Measurements from ENCODE around the gene PIGN. TPM values are rescaled to one million over a fixed set of nuclear protein-coding genes. Genes with fewer than 3 reads are reported as not detected.

The PIGN gene
- total RNA-seq, 4 donors from 2014 or later: 34.2 to 84.9 (median 40.7) TPM

- H3K27ac ChIP-seq: no peak overlapping the region
- no peaks in the 10 kb centered on the region for H3K36me3 ChIP-seq
- TF ChIP-seq, protein P1, sequence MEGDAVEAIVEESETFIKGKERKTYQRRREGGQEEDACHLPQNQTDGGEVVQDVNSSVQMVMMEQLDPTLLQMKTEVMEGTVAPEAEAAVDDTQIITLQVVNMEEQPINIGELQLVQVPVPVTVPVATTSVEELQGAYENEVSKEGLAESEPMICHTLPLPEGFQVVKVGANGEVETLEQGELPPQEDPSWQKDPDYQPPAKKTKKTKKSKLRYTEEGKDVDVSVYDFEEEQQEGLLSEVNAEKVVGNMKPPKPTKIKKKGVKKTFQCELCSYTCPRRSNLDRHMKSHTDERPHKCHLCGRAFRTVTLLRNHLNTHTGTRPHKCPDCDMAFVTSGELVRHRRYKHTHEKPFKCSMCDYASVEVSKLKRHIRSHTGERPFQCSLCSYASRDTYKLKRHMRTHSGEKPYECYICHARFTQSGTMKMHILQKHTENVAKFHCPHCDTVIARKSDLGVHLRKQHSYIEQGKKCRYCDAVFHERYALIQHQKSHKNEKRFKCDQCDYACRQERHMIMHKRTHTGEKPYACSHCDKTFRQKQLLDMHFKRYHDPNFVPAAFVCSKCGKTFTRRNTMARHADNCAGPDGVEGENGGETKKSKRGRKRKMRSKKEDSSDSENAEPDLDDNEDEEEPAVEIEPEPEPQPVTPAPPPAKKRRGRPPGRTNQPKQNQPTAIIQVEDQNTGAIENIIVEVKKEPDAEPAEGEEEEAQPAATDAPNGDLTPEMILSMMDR (IDR thresholded peaks at IDR 0.05): no peak
- TF ChIP-seq POLR2A (IDR thresholded peaks at IDR 0.05): no peak
- H3K4me1 ChIP-seq: no peaks in the 10 kb centered on the region
- no peaks in the 10 kb centered on the region for H3K27me3 ChIP-seq
- no peak for DNase-seq
- no peak overlapping the region for H3K4me3 ChIP-seq (replicated peaks in 1 of 3)
- no peaks in the 10 kb centered on the region for H3K9me3 ChIP-seq
- intact Hi-C loops (cut with DNase I): no loop called here
Measured at GRCh38 chr18:62001396-62001795, 185.5 kb downstream of the PIGN start.

DNA sequence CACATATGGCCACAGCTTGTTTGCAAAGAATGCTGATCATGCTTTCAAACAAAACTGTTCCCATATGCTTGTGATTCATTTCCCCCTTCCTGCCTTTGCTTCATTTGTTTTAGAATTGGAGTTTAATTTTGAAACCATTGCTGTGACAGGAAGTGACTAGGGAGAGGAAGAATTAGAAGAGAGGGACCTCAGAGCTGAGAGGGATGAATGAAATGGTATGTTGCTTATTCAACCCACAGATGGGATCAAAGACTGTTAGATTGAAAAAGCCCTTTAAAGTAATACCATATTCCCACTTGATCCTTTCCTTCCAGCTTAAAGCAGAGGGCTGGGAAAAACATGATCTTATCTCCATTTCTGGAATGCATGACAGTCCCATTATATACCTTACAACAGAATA lies 187.9 kb downstream of the PIGN start:
- Histone ChIP-seq H3K36me3 (no peaks in the 10 kb centered on the region), H3K4me3 (replicated peaks in 1 of 3) (no peak overlapping the region), H3K4me1 (no peaks in the 10 kb centered on the region), H3K27me3 (no peaks in the 10 kb centered on the region), H3K27ac (no peak overlapping the region), H3K9me3 (no peaks in the 10 kb centered on the region)
- DNase-seq: no peak
- intact Hi-C loops (cut with DNase I): no loop called here
- TF ChIP-seq, protein P1 (IDR thresholded peaks at IDR 0.05): no peak
- no peak for TF ChIP-seq POLR2A (IDR thresholded peaks at IDR 0.05)

GRCh38 chr18:61998335-61998734 lies 188.5 kb downstream of the PIGN start:
- WGBS, 2 donors: 91 to 96% methylated on average over 7 of the region's 7 CpGs
- H3K4me3 ChIP-seq (replicated peaks in 1 of 3): no peak overlapping the region
- no peak for DNase-seq
- intact Hi-C loops (cut with DNase I): no loop called here
- H3K4me1 ChIP-seq: no peaks in the 10 kb centered on the region
- H3K36me3 ChIP-seq: no peaks in the 10 kb centered on the region
- TF ChIP-seq, protein P1 (IDR thresholded peaks at IDR 0.05): no peak
- TF ChIP-seq POLR2A (IDR thresholded peaks at IDR 0.05): no peak
- H3K27ac ChIP-seq: no peak overlapping the region
- H3K9me3 ChIP-seq: no peaks in the 10 kb centered on the region
- no peaks in the 10 kb centered on the region for H3K27me3 ChIP-seq

DNA sequence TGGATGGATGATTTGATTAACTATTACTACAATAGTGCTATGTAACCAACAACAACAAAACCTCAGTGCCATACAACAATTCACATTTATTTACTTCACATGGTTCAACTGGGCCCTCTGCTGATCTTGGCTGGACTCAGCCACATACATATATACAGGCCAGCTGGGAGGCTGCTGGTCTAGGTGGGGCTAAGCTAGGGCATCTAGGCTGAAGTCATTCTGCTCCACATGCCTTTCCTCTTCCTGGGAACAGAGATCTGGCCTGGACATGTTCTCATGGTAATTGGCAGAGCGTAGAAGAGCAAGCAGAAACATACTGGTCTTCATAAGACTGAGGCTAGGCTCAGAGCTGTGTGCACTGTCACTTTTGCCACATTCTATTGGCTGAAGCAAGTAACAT lies 191.2 kb downstream of the PIGN start:
- no peaks in the 10 kb centered on the region for H3K36me3 ChIP-seq
- intact Hi-C loops (cut with DNase I): no loop called here
- H3K27me3 ChIP-seq: no peaks in the 10 kb centered on the region
- TF ChIP-seq, protein P1 (IDR thresholded peaks at IDR 0.05): no peak
- no peak for TF ChIP-seq POLR2A (IDR thresholded peaks at IDR 0.05)
- H3K27ac ChIP-seq: no peak overlapping the region
- WGBS, 2 donors: 95 to 100% methylated on average over 1 of the region's 1 CpG
- H3K9me3 ChIP-seq: no peaks in the 10 kb centered on the region
- peaks cover 0 to 4% of the 10 kb centered on the region in 2 donors for H3K4me1 ChIP-seq
- DNase-seq: no peak
- H3K4me3 ChIP-seq (replicated peaks in 1 of 3): no peak overlapping the region

DNA sequence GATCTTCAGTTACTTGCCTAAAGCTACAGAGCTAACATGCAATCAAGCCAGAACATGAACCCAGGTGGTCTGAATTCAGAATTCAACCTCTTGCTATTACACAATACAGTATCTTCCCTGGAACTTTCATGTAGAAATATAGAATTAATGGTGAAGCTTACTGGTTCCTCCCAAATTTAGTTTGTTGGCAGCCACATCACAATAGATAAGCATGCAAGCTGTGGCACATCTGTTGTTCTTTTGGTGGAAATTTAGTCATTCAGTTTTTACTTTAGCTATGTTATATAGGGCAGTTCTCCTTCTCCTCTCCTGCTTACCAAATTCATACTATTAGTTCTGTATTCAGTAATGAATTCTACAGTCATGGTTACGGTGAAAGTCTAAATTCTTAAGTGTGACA lies 193.0 kb downstream of the PIGN start:
- Histone ChIP-seq H3K36me3 (no peaks in the 10 kb centered on the region), H3K9me3 (no peaks in the 10 kb centered on the region), H3K4me1 (peaks cover 0 to 4% of the 10 kb centered on the region in 2 donors), H3K27me3 (no peaks in the 10 kb centered on the region), H3K4me3 (replicated peaks in 1 of 3) (no peak overlapping the region), H3K27ac (no peak overlapping the region)
- WGBS, 2 donors: 91 to 98% methylated on average over 1 of the region's 1 CpG
- no peak for DNase-seq
- TF ChIP-seq, protein P1 (IDR thresholded peaks at IDR 0.05): no peak
- no peak for TF ChIP-seq POLR2A (IDR thresholded peaks at IDR 0.05)
- intact Hi-C loops (cut with DNase I): no loop called here
